HG02623 (cell line): ENCODE measurements around the gene MEN1.
"Not testable (repeated sequence)": the region's sequence is repeated elsewhere in the genome, so short reads cannot be mapped to it uniquely, and the experiment has no call there.

Source experiments
- ATAC-seq: cut with Tn5 transposase; IDR thresholded peaks from one replicate; pipeline ENCODE4 v1.9.1; 2021; ENCODE audit warnings: moderate library complexity; ENCODE audit not compliant: unreplicated experiment

Gene MEN1

DNA sequence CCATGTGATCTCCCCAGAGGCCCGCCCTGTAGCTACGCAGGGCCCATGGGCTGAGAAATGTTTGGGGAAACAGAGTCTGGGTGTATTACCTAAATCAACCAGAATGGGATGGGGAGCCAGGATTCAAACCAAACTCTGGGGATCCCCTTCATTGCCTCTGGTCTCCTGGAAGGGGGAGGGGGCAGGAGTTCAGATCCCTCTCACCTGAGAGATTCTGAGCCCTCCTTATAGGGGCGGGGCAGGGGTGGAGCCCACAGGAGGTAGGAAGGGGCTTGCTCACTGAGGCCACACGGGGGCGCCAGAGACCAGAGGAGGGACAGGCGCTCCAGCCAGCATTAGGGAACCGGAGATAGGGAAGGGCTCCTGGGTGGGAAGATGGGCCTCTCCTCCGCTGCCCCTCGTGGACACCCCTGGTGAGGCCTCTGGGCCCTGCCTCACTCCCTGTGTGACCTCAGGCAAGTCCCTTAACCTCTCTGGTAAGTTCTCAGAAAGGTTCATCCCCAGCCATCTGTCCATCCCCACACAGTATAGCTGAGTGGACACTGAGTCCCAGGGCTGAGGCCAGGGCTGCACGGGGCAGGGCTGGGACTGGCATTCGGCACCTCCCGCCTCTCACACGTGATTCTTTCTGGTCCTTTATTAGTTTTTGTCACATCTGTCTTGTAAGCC lies 36.8 kb upstream of the MEN1 start:
- ATAC-seq, result no peak

DNA sequence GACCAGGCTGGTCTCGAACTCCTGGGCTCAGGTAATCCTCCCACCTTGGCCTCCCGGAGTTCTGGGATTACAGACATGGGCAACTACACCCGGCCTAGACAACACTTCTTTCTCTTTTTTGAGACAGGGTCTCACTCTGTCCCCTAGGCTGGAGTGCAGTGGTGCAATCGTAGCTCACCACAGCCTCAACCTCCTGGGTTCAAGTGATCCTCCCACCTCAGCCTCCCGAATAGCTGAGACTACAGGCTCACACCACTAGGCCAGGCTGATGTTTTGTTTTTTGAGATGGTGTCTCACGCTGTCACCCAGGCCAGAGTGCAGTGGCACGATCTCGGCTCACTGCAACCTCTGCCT lies 35.4 kb upstream of the MEN1 start:
- not testable (repeated sequence) for ATAC-seq

- no peak for ATAC-seq
Observed at GRCh38 chr11:64845129-64845775, 34.9 kb upstream of the MEN1 start.

GRCh38 chr11:64844330-64845128 lies 34.2 kb upstream of the MEN1 start, which contains the start of gene CDC42BPG:
Gene CDC42BPG, minus strand, starts transcription at chr11:64844653. Its CDS starts 84 bp downstream, at chr11:64844569.
- no peak for ATAC-seq

DNA sequence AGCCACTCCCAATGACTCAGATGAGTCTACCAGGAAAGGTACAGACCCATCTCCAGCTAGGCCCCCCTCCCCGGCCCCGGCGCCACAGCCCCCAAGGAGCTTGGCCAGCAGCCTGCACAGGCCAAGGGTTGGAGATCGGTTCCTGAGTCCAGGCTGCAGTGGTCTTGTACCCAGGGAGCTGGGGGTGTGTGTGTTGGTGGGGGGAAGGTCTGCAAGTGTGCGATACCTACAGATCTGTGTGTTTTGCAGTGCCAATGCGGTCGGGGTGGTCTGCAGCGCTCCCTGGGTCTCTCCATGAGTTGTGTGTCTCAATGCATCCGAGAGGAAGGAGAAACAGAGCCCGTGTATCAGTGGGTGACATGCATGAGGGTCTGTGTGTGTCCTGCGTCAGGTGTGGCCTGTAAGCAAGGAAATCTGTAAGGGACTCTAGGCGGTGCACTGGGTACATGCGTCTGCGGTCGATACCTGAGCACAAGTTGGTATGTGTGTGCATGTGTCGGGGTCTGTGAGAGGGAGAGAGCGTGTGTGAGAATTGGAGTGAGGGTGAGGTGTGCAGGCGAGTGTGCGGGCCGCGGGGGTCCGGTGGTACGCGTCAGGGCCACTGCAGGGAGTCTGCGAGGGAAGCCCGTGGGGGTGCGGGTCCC lies 33.5 kb upstream of the MEN1 start:
- ATAC-seq, result no peak

- ATAC-seq, result no peak
Observed at GRCh38 chr11:64842851-64843685, 32.7 kb upstream of the MEN1 start.

DNA sequence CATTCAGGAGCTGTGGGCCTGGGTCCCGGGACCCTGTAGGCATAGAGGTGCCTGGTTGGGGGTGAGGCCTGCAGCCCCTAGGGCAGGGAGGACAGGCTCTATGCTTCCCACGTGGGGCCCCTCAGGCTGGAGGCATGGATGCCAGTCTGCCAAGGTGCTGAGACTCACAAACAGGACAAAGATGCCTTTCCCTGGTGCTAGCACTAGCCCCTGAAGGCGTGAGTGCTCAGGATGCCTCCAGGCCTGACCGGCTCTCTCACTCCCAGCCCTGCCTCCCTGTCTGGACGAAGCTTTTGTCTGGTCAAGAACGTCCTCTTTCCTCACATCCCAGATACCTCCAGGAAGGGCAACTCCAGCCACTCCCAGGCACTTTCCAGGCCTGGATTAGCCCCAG lies 32.0 kb upstream of the MEN1 start:
- ATAC-seq, result no peak

DNA sequence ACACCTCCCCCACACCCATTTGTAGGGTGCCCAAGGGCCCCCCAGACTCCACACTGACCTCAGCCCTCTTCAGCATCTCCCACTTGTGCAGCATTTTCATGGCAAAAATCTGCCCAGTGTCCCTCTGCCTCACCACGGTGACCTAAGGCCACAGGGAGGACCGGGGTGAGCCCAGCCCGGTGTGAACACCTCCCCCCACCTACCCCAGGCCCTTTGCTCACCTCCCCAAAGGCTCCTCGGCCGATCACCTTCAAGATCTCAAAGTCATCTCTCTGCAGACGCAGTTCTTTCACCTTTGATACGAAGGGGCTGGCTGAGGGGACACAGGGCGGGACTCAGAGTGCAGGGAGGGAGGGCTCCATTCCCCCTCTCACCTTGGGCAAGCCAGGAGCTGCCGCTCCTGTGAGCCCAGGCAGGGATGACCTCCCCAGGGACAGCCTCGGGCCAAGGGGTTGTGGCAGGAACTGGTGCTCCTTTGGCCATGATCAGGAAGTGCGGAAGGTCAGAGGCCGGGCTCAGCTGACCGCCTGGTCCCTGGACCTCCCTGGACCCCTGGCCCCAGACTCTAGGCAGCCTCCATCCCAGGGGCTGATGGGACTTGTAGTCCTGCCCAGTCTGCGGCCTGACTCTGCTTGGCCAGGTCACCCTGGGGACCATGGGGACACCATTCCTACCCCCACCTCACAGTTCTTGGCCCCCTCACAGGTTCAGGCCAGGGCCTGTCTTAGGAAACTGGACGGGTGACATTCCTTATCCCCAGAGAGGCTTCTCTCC lies 31.4 kb upstream of the MEN1 start:
- no peak for ATAC-seq

DNA sequence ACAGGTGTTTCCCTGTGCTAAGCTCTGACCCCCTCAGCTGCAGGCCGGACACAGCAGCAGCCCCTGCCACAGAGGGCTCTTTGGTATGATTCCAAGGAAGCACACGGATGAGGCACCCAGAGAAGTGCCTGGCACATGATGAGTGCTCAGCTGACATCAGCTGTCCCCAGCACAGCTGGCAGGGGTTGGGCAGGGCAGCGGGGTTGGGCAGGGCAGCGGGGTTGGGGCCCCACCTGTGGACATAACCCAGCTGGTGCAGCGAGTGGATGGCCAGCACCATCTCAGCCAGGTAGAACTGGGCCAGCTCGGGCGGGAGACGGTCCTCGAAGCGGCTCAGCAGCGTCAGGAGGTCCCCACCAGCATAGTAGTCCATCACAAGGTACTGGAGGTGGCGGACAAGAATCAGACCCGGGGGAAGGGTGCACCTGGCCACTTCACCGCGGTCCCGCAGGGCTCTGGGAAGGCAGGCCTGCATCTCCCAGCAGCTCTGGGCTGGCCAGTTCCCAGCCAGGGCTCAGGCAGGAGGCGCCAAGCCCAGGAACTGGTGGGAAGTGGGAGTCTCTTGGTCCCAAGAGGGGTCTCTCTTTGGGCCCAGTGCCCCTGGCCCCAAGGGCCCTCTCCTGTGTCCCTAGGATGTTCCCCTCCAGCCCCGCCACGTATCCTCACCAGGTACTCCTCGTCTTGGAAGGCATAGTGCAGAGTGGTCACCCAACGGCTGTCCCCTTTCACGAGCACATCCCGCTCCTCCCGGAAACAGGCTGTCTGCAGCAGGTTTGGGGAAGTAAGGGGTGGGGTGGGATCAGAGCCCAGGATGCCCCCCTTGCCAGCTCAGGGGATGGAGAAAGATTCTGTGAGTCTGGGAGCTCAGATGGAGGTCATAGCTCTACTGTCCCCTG lies 29.8 kb upstream of the MEN1 start:
- ATAC-seq, result no peak

DNA sequence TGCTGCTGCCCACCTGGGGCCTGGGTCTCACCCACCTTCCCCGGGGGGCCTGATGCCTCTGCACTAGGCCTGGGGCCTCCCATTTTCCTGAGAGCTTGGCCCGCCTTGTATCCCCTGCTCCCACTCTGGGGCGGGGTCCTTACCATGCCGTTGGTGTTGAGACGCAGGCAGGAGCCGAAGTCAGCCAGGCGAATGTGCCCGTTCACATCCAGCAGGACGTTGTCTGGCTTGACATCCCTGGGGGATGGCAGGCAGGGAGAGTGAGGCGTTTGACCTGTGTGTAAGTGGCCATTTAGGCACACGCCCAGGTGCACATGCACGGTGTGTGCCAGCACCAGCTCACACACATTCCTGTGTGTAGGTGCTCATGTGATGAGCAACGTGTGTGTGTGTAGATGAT lies 29.0 kb upstream of the MEN1 start:
- no peak for ATAC-seq

DNA sequence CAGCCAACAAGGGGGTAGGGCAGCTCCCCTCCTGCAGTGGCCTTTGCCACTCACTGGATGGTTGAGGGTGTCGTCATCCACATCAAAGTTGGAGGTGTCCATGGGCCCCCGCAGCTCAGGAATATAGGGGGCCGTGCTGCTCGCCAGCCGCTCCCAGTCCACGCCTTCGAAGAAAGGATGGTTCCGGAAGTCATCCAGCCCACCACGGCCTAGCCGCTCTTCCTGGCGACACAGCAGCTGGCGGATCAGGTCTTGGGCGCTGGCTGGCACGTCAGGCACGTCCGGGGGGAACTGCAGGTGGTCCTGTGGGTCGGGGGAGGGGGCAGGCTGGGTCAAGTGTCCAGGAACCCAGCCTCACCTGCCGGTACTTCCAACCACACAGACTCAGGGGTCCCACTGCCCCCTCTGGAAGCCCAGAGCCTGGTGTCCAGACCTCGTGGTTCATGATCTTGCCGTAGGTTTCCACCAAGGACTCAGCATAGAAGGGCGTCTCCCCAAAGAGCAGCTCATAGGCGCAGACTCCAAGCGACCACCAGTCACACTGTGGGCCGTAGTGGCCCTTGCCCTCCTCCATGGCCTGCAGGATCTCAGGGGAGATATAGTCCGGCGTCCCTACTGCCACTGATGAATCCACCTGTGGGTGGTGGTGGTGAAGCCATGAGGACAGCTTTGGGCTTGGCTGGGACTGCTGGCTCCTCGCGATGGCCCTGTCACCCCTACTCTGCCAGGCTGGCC lies 28.4 kb upstream of the MEN1 start:
- ATAC-seq, result no peak

DNA sequence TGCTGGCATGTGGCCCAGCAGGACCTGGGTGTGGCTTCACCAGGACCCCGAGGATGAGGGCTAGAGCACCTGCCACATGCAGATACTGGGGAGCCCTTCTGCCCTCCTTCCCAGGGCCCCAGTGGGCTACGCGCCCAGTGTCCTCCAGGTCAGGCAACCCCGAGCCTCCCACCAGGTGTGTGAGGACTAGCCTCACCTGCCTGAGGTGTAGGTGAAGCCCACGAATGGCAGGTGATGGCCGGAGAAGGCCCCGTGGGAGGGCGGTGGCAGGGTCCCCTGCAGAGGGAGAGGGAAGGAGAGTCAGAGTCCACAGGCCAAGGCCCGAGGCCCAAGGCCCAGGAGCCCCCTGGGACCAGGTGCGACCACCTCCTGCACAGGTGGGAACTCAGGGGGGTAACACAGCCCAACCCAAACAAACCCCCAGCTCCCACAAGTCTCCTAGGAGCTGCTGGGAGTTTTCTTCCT lies 27.6 kb upstream of the MEN1 start:
- ATAC-seq, result no peak

GRCh38 chr11:64836448-64837072 lies 26.2 kb upstream of the MEN1 start:
- ATAC-seq, result no peak

- no peak for ATAC-seq
Observed at GRCh38 chr11:64835616-64836447, 25.5 kb upstream of the MEN1 start.

- no peak for ATAC-seq
Observed at GRCh38 chr11:64834723-64835615, 24.6 kb upstream of the MEN1 start.
